Measurements from ENCODE around the gene CCDC187. TPM values are rescaled to one million over a fixed set of nuclear protein-coding genes. Genes with fewer than 3 reads are reported as not detected.

Gene CCDC187
- total and polyA plus RNA-seq, 3 donors from 2014 or later, result 13.8 to 61.5 (median 33.4) TPM

- DNase-seq, result no peak
- TF ChIP-seq POLR2A (IDR thresholded peaks at IDR 0.05), result no peak
- WGBS, 2 donors, result 79 to 87% methylated on average over 12 to 18 of the region's 18 CpGs
- Histone ChIP-seq H3K9me3 (no peaks in the 10 kb centered on the region), H3K27ac (no peak overlapping the region), H3K27me3 (no peaks in the 10 kb centered on the region), H3K36me3 (ENCODE audit: low read depth, missing control alignments) (no peaks in the 10 kb centered on the region), H3K4me3 (no peak overlapping the region), H3K4me1 (no peaks in the 10 kb centered on the region)
- intact Hi-C loops (cut with DNase I; ENCODE audit: low total_unique reads), result no loop called here
Observed at GRCh38 chr9:136299116-136299515, 4.8 kb downstream of the CCDC187 start.

GRCh38 chr9:136297766-136298735 is 5.8 kb downstream of the CCDC187 start:
- intact Hi-C loops (cut with DNase I; ENCODE audit: low total_unique reads), result no loop called here
- no peaks in the 10 kb centered on the region for H3K36me3 ChIP-seq (ENCODE audit: low read depth, missing control alignments)
- no peak for DNase-seq
- TF ChIP-seq, protein P1, sequence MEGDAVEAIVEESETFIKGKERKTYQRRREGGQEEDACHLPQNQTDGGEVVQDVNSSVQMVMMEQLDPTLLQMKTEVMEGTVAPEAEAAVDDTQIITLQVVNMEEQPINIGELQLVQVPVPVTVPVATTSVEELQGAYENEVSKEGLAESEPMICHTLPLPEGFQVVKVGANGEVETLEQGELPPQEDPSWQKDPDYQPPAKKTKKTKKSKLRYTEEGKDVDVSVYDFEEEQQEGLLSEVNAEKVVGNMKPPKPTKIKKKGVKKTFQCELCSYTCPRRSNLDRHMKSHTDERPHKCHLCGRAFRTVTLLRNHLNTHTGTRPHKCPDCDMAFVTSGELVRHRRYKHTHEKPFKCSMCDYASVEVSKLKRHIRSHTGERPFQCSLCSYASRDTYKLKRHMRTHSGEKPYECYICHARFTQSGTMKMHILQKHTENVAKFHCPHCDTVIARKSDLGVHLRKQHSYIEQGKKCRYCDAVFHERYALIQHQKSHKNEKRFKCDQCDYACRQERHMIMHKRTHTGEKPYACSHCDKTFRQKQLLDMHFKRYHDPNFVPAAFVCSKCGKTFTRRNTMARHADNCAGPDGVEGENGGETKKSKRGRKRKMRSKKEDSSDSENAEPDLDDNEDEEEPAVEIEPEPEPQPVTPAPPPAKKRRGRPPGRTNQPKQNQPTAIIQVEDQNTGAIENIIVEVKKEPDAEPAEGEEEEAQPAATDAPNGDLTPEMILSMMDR (IDR thresholded peaks at IDR 0.05), result no peak
- no peak for TF ChIP-seq POLR2A (IDR thresholded peaks at IDR 0.05)
- no peaks in the 10 kb centered on the region for H3K27me3 ChIP-seq
- no peak overlapping the region for H3K27ac ChIP-seq
- H3K4me1 ChIP-seq, result no peaks in the 10 kb centered on the region
- WGBS, 2 donors, result 87 to 89% methylated on average over 19 to 26 of the region's 26 CpGs
- no peaks in the 10 kb centered on the region for H3K9me3 ChIP-seq
- no peak overlapping the region for H3K4me3 ChIP-seq

- Histone ChIP-seq H3K9me3 (no peaks in the 10 kb centered on the region), H3K27me3 (no peaks in the 10 kb centered on the region), H3K27ac (no peak overlapping the region), H3K36me3 (ENCODE audit: low read depth, missing control alignments) (no peaks in the 10 kb centered on the region), H3K4me3 (no peak overlapping the region), H3K4me1 (no peaks in the 10 kb centered on the region)
- TF ChIP-seq, protein P1 (IDR thresholded peaks at IDR 0.05), result no peak
- TF ChIP-seq POLR2A (IDR thresholded peaks at IDR 0.05), result no peak
- intact Hi-C loops (cut with DNase I; ENCODE audit: low total_unique reads), result no loop called here
- WGBS, 2 donors, result 75 to 84% methylated on average over 11 to 23 of the region's 25 CpGs
- DNase-seq, result no peak
Observed at GRCh38 chr9:136297016-136297691, 6.7 kb downstream of the CCDC187 start.

GRCh38 chr9:136296434-136297015 is 7.4 kb downstream of the CCDC187 start:
- TF ChIP-seq, protein P1 (IDR thresholded peaks at IDR 0.05), result no peak
- intact Hi-C loops (cut with DNase I; ENCODE audit: low total_unique reads), result no loop called here
- no peaks in the 10 kb centered on the region for H3K27me3 ChIP-seq
- no peak for DNase-seq
- no peaks in the 10 kb centered on the region for H3K36me3 ChIP-seq (ENCODE audit: low read depth, missing control alignments)
- H3K9me3 ChIP-seq, result no peaks in the 10 kb centered on the region
- H3K4me1 ChIP-seq, result no peaks in the 10 kb centered on the region
- H3K27ac ChIP-seq, result no peak overlapping the region
- no peak overlapping the region for H3K4me3 ChIP-seq
- WGBS, 2 donors, result 93 to 96% methylated on average over 8 to 15 of the region's 16 CpGs
